Lower leg skin (tissue), 3 donors: ENCODE measurements around the gene FPGS.

ENCODE experiments used
- CTCF ChIP-seq, 3 donors: fragments of 450-650 bp; IDR thresholded peaks; one replicate each; pipeline ENCODE4 v1.5.1; 2016; ENCODE audit warnings: antibody characterized with exemption in 3 of 3, mild to moderate bottlenecking in 3 of 3, moderate library complexity in 2 of 3
- POLR2A ChIP-seq, 2 donors: fragments of 450-650 bp; IDR thresholded peaks; one replicate each; pipeline ENCODE4 v1.6.1; 2016 to 2017; ENCODE audit warnings: antibody characterized with exemption in 2 of 2, mild to moderate bottlenecking in 1 of 2, moderate library complexity in 1 of 2

GRCh38 chr9:127841087-127841835 is 38.6 kb downstream of the FPGS start:
- TF ChIP-seq POLR2A (IDR thresholded peaks at IDR 0.05), result no peak
- TF ChIP-seq CTCF (IDR thresholded peaks at IDR 0.05), result no peak
